Bronchial epithelial cell (primary cell): Measurements from ENCODE around the gene KRT86. TPM values are rescaled to one million over a fixed set of nuclear protein-coding genes. Genes with fewer than 3 reads are reported as not detected.

ENCODE experiments used
- DNase-seq: peaks from one replicate; pipeline ENCODE4 v3.0.0-alpha.2; 2010; ENCODE audit warnings: low read depth
- FAIRE-seq: peaks from 2 replicates; lab custom pipeline; 2011; peaks lifted over from hg19 to GRCh38; lab: Jason Lieb, UNC
- H3K27me3 ChIP-seq: 2 replicates; pipeline ENCODE4 v1.5.1; 2011; ENCODE audit warnings: low read length; ENCODE audit not compliant: control insufficient read depth, insufficient read depth
- H3K36me3 ChIP-seq: 2 replicates; pipeline ENCODE4 v1.5.1; 2011; ENCODE audit warnings: low read length; ENCODE audit not compliant: control insufficient read depth, insufficient read depth
- H3K4me3 ChIP-seq: 2 replicates; pipeline ENCODE4 v1.5.1; 2011; ENCODE audit warnings: mild to moderate bottlenecking, low read depth, low read length, control low read depth
- CTCF ChIP-seq: IDR thresholded peaks from 2 replicates; pipeline ENCODE4 v1.5.1; 2011; ENCODE audit warnings: mild to moderate bottlenecking, moderate library complexity, low read length, control low read depth, inconsistent platforms; ENCODE audit not compliant: insufficient read depth, severe bottlenecking
- total RNA-seq: library from RNA; depleted of rRNA; stranded (reverse); fragments of >200 nt; gene quantifications from 2 replicates; pipeline ENCODE4 v1.2.1, GENCODE V29; 2014

Gene KRT86
- total RNA-seq, 1 donor from 2014 or later: 0.26 TPM

GRCh38 chr12:52327052-52327829, 52.8 kb downstream of the KRT86 start:
- DNase-seq (peak; percentile 99), FAIRE-seq (peak; percentile 100)
- TF ChIP-seq CTCF: peak; percentile 99
- Histone ChIP-seq H3K4me3 (no peak overlapping the region), H3K27me3 (no peaks in the 10 kb centered on the region), H3K36me3 (no peaks in the 10 kb centered on the region)

GRCh38 chr12:52327830-52328500, 53.5 kb downstream of the KRT86 start:
- FAIRE-seq: no peak
- Histone ChIP-seq H3K36me3 (no peaks in the 10 kb centered on the region), H3K4me3 (no peak overlapping the region), H3K27me3 (no peaks in the 10 kb centered on the region)
- no peak for TF ChIP-seq CTCF
- DNase-seq: no peak

- no peak for DNase-seq
- Histone ChIP-seq H3K4me3 (no peak overlapping the region), H3K27me3 (no peaks in the 10 kb centered on the region), H3K36me3 (no peaks in the 10 kb centered on the region)
- peak; percentile 18 for FAIRE-seq
- no peak for TF ChIP-seq CTCF
These were observed 56.6 kb downstream of the KRT86 start for GRCh38 chr12:52331039-52331438.

- FAIRE-seq (no peak), DNase-seq (no peak)
- Histone ChIP-seq H3K36me3 (no peaks in the 10 kb centered on the region), H3K4me3 (no peak overlapping the region), H3K27me3 (no peaks in the 10 kb centered on the region)
- TF ChIP-seq CTCF: no peak
These were observed 57.4 kb downstream of the KRT86 start for GRCh38 chr12:52331833-52332232.

- FAIRE-seq: peak; percentile 32
- DNase-seq: no peak
- Histone ChIP-seq H3K36me3 (no peaks in the 10 kb centered on the region), H3K4me3 (no peak overlapping the region), H3K27me3 (no peaks in the 10 kb centered on the region)
- no peak for TF ChIP-seq CTCF
These were observed 57.9 kb downstream of the KRT86 start for GRCh38 chr12:52332381-52332780.

- H3K36me3 ChIP-seq: no peaks in the 10 kb centered on the region
- H3K27me3 ChIP-seq: no peaks in the 10 kb centered on the region
- TF ChIP-seq CTCF: no peak
- no peak overlapping the region for H3K4me3 ChIP-seq
- no peak for DNase-seq
- no peak for FAIRE-seq
These were observed 58.9 kb downstream of the KRT86 start for GRCh38 chr12:52333321-52333720.
